ENCODE data around the gene MAL. TPM values are rescaled to one million over a fixed set of nuclear protein-coding genes. Genes with fewer than 3 reads are reported as not detected.
A peak's percentile ranks its signal among the peaks of the same experiment; 100 is the strongest.

MAL gene
- total RNA-seq, 1 experiment from 2014 or later: not detected

DNA sequence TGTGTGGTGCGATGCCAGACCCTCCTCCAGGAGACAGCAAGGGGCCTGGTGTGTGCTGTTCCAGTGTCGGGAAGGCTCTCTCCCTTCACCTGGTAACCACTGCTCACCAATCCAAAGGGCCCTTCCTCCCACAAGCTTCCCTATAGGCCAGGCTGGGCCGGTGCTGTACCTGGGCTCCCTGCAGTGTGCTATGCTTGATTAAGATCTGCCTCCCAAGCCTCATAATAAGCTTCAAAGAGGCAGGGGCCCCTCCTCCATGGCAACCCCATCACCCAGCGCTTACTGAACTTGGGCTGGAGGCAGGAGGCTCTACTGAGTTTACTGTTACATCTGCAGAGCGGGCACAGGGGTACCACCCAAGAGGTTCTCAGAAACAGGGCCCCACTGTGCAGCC lies 4.5 kb upstream of the MAL start:
- POLR2A ChIA-PET: no interaction called here
- TF ChIP-seq, protein P1, sequence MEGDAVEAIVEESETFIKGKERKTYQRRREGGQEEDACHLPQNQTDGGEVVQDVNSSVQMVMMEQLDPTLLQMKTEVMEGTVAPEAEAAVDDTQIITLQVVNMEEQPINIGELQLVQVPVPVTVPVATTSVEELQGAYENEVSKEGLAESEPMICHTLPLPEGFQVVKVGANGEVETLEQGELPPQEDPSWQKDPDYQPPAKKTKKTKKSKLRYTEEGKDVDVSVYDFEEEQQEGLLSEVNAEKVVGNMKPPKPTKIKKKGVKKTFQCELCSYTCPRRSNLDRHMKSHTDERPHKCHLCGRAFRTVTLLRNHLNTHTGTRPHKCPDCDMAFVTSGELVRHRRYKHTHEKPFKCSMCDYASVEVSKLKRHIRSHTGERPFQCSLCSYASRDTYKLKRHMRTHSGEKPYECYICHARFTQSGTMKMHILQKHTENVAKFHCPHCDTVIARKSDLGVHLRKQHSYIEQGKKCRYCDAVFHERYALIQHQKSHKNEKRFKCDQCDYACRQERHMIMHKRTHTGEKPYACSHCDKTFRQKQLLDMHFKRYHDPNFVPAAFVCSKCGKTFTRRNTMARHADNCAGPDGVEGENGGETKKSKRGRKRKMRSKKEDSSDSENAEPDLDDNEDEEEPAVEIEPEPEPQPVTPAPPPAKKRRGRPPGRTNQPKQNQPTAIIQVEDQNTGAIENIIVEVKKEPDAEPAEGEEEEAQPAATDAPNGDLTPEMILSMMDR (IDR thresholded peaks at IDR 0.05; ENCODE audit: unreplicated experiment): no peak
- no peak overlapping the region for H3K4me3 Mint-ChIP-seq (ENCODE audit: unreplicated experiment)
- CTCF ChIA-PET: interaction anchor here (1.0 to 4.7 kb wide), 7 partner anchors 10 to 147 kb away, joined by 3 to 86 read pairs (median 16); no protein-coding TSS in a partner anchor
- no TSS peak for BruUV-seq (replicated peaks)
- H3K9me3 Mint-ChIP-seq (ENCODE audit: unreplicated experiment): no peaks in the 10 kb centered on the region
- H3K27ac Mint-ChIP-seq (ENCODE audit: low read depth, unreplicated experiment): no peak overlapping the region
- no peak for DNase-seq (ENCODE audit: unreplicated experiment)
- intact Hi-C loops (cut with micrococcal nuclease): no loop called here
- peaks cover 6% of the 10 kb centered on the region for H3K36me3 Mint-ChIP-seq (ENCODE audit: insufficient read depth, unreplicated experiment)
- peaks cover 8% of the 10 kb centered on the region for H3K4me1 Mint-ChIP-seq (ENCODE audit: insufficient read depth, unreplicated experiment)
- peaks cover 47% of the 10 kb centered on the region for H3K27me3 Mint-ChIP-seq (ENCODE audit: insufficient read depth, unreplicated experiment)

DNA sequence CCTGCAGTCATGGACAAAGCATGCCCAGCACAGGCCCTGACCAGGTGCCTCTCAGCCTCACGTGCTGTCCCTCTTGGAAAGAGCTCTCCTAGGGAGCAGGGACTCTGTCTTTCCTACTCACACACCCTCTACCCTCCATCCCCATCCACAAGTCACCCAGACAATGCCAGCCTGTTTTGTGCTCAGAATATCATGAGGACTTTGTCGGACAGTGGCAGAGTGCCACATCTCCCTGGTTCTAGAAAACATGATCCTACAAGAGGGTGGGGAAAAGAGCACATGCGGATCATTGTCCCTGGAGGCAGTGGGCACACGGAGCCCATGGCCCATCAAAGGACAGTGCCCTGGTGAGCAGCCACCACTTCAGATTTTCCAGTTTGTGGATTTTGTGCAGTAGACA lies 3.7 kb upstream of the MAL start:
- CTCF ChIA-PET: interaction anchor here (0.6 to 4.7 kb wide), 26 partner anchors 8 to 147 kb away, joined by 3 to 86 read pairs (median 4); no protein-coding TSS in a partner anchor
- no peak for DNase-seq (ENCODE audit: unreplicated experiment)
- Mint-ChIP-seq H3K4me1 (ENCODE audit: insufficient read depth, unreplicated experiment) (peaks cover 8% of the 10 kb centered on the region), H3K36me3 (ENCODE audit: insufficient read depth, unreplicated experiment) (peaks cover 6% of the 10 kb centered on the region), H3K9me3 (ENCODE audit: unreplicated experiment) (no peaks in the 10 kb centered on the region), H3K27me3 (ENCODE audit: insufficient read depth, unreplicated experiment) (peaks cover 52% of the 10 kb centered on the region), H3K4me3 (ENCODE audit: unreplicated experiment) (no peak overlapping the region), H3K27ac (ENCODE audit: low read depth, unreplicated experiment) (no peak overlapping the region)
- TF ChIP-seq, protein P1 (IDR thresholded peaks at IDR 0.05; ENCODE audit: unreplicated experiment): no peak
- POLR2A ChIA-PET: interaction anchor here (0.6 to 1.0 kb wide), 3 partner anchors 55 to 295 kb away, joined by 4 read pairs; no protein-coding TSS in a partner anchor
- intact Hi-C loops (cut with micrococcal nuclease): loop anchor here (1.0 kb wide), 3 partner anchors 54 to 93 kb away; no protein-coding TSS in a partner anchor
- no TSS peak for BruUV-seq (replicated peaks)

DNA sequence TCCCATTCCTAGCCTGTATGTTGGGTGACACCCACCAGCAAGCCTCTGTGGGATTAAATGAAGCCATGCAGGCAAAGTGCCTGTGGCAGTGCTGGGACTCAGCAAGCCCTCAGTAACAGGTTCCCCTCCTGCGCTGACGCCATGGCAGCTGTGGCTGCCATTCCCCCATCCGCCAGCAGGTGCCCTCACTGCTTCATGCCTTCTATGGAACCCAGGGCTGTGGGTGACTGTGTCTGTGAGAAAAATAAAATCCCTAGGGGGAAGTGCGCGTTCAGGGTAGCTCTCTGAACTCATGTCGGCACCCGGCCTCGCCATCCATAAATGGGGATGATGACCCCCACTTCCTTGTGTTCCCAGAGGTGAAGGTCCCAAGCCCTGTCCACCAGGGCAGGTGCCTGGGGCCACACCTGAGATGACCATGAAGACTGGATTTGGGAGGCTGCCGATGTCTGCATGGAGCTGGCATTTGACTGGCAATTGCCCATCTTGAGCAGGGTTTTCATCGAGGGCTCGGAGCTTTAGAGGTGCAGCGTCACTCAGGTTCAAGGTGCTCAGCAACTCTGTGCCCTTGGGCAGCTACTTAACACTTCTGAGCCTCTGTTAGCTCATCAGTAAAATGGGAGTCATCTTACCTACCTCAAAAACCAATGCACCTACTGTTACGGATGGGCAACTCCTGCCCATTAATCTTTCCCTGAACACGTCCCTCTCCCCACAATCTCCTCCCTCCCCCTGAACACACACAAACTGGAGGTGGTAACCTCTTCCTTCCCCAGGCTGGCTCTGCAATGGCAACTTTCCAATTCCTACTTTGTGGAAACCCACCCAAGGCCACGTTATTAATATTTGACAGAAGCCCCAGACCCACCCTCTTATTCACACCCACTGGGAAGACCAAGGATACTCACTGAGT lies 2.9 kb upstream of the MAL start:
- Mint-ChIP-seq H3K36me3 (ENCODE audit: insufficient read depth, unreplicated experiment) (peaks cover 4% of the 10 kb centered on the region), H3K4me1 (ENCODE audit: insufficient read depth, unreplicated experiment) (peaks cover under 1% of the 10 kb centered on the region), H3K4me3 (ENCODE audit: unreplicated experiment) (no peak overlapping the region), H3K9me3 (ENCODE audit: unreplicated experiment) (no peaks in the 10 kb centered on the region), H3K27ac (ENCODE audit: low read depth, unreplicated experiment) (no peak overlapping the region), H3K27me3 (ENCODE audit: insufficient read depth, unreplicated experiment) (peaks cover 48% of the 10 kb centered on the region)
- intact Hi-C loops (cut with micrococcal nuclease): loop anchor here (1.0 kb wide), 3 partner anchors 54 to 93 kb away; no protein-coding TSS in a partner anchor
- TF ChIP-seq, protein P1 (IDR thresholded peaks at IDR 0.05; ENCODE audit: unreplicated experiment): peak; percentile 95
- POLR2A ChIA-PET: interaction anchor here (0.6 to 1.0 kb wide), 3 partner anchors 54 to 294 kb away, joined by 4 read pairs; no protein-coding TSS in a partner anchor
- BruUV-seq (replicated peaks): no TSS peak
- CTCF ChIA-PET: interaction anchor here (0.6 to 4.7 kb wide), 40 partner anchors 8 to 1274 kb away, joined by 3 to 86 read pairs (median 4); partner anchors contain the start of gene MRPS5
- peak; percentile 62 for DNase-seq (ENCODE audit: unreplicated experiment)

DNA sequence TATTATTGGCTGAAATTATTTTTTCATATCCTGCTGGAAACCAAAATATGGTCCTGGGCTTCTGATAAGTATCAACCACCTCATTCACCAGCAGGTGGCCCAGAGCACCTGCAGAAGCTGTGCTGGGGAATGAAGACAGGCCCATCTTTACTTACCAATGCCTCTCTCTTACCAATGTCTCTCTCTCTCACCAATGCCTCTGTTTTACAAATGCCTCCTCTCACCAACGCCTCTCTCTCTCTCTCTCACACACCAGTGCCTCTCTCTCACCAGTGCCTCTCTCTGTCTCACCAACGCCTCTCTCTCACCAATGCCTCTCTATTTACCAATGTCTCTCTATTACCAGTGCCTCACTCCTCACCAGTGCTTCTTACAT lies 2.3 kb upstream of the MAL start:
- CTCF ChIA-PET: interaction anchor here (0.6 to 4.7 kb wide), 34 partner anchors 9 to 1273 kb away, joined by 3 to 86 read pairs (median 5); partner anchors contain the start of gene MRPS5
- Mint-ChIP-seq H3K36me3 (ENCODE audit: insufficient read depth, unreplicated experiment) (no peaks in the 10 kb centered on the region), H3K27me3 (ENCODE audit: insufficient read depth, unreplicated experiment) (peaks cover 42% of the 10 kb centered on the region), H3K4me3 (ENCODE audit: unreplicated experiment) (no peak overlapping the region), H3K4me1 (ENCODE audit: insufficient read depth, unreplicated experiment) (no peaks in the 10 kb centered on the region), H3K9me3 (ENCODE audit: unreplicated experiment) (no peaks in the 10 kb centered on the region), H3K27ac (ENCODE audit: low read depth, unreplicated experiment) (no peak overlapping the region)
- peak; percentile 35 for DNase-seq (ENCODE audit: unreplicated experiment)
- intact Hi-C loops (cut with micrococcal nuclease): no loop called here
- BruUV-seq (replicated peaks): no TSS peak
- TF ChIP-seq, protein P1 (IDR thresholded peaks at IDR 0.05; ENCODE audit: unreplicated experiment): no peak
- POLR2A ChIA-PET: no interaction called here

Data from MCF 10A (cell line).